ENCODE data around the gene SLC26A6. TPM values are rescaled to one million over a fixed set of nuclear protein-coding genes. Genes with fewer than 3 reads are reported as not detected.

Gene SLC26A6
- total and polyA plus RNA-seq, 8 donors: 14.8 to 279 (median 54.0) TPM

DNA sequence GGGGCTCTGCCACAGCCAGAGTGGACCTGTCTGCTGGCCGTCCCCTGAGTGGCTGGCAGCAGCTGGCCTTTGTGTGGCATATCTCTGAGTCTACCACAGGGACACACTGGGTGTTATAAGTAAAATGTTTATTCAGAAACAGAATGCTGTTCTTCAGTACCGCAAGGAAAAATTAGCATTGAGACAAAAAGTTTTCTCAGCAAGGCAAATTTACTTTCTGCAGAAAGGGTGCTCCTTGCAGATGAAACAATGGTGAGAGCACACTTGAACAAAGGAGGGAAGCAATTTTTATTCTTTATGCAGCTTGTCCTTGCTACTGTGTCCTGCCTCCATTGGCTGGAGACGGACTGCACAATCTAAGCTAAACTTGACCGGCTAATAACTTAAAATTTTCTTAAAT lies 17.7 kb downstream of the SLC26A6 start:
- Histone ChIP-seq H3K36me3 (peaks cover 0 to 8% (median 0%) of the 10 kb centered on the region in 4 donors), H3K9me3 (peaks cover 10 to 29% (median 16%) of the 10 kb centered on the region in 4 donors), H3K4me1 (peaks cover 0 to 11% (median 6%) of the 10 kb centered on the region in 4 donors), H3K27ac (peak overlapping the region in 4 of 5 donors; percentile 55 to 71 (median 65)), H3K27me3 (no peaks in the 10 kb centered on the region), H3K4me3 (no peak overlapping the region)
- no peak for TF ChIP-seq EP300 (IDR thresholded peaks at IDR 0.05)
- no peak for TF ChIP-seq POLR2A (IDR thresholded peaks at IDR 0.05)
- TF ChIP-seq, protein P1, sequence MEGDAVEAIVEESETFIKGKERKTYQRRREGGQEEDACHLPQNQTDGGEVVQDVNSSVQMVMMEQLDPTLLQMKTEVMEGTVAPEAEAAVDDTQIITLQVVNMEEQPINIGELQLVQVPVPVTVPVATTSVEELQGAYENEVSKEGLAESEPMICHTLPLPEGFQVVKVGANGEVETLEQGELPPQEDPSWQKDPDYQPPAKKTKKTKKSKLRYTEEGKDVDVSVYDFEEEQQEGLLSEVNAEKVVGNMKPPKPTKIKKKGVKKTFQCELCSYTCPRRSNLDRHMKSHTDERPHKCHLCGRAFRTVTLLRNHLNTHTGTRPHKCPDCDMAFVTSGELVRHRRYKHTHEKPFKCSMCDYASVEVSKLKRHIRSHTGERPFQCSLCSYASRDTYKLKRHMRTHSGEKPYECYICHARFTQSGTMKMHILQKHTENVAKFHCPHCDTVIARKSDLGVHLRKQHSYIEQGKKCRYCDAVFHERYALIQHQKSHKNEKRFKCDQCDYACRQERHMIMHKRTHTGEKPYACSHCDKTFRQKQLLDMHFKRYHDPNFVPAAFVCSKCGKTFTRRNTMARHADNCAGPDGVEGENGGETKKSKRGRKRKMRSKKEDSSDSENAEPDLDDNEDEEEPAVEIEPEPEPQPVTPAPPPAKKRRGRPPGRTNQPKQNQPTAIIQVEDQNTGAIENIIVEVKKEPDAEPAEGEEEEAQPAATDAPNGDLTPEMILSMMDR (IDR thresholded peaks at IDR 0.05): no peak
- TF ChIP-seq POLR2AphosphoS5 (IDR thresholded peaks at IDR 0.05): no peak
- DNase-seq: no peak
- intact Hi-C loops (cut with DNase I; ENCODE audit: low total_unique reads): no loop called here
- 93 to 99% (median 98%) methylated on average over 4 of the region's 4 CpGs for WGBS, 5 donors

GRCh38 chr3:48614044-48614443 lies 21.2 kb downstream of the SLC26A6 start:
- intact Hi-C loops (cut with DNase I; ENCODE audit: low total_unique reads): no loop called here
- DNase-seq: no peak
- peaks cover 10 to 29% (median 16%) of the 10 kb centered on the region in 4 donors for H3K9me3 ChIP-seq
- H3K4me1 ChIP-seq: peaks cover 5 to 8% (median 6%) of the 10 kb centered on the region in 4 donors
- no peaks in the 10 kb centered on the region for H3K36me3 ChIP-seq
- TF ChIP-seq, protein P1 (IDR thresholded peaks at IDR 0.05): no peak
- no peaks in the 10 kb centered on the region for H3K27me3 ChIP-seq
- 59 to 80% (median 66%) methylated on average over 3 of the region's 3 CpGs for WGBS, 5 donors
- peak overlapping the region in 1 of 5 donors; percentile 31 for H3K27ac ChIP-seq
- no peak overlapping the region for H3K4me3 ChIP-seq

DNA sequence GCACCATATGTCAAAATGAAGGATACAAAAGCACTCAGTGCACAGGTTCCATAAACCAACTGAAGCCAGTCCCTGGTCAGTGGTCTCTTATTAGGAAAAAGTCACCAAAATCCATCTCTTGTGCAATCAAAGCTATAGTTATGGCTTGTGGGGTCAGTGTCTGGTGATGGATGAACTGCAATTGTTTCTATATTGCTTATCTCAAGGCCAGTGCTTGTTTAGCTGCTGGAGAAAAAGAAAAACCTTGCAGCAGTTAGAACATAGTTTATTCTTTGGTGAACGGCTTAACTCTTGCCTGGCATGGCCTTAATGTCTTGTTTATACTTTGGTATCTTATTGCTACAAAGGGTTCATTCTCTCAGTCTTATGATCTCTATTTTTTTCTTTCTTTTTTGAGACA lies 23.0 kb downstream of the SLC26A6 start:
- WGBS, 5 donors: 14 to 36% (median 21%) methylated on average over 1 of the region's 1 CpG
- no peaks in the 10 kb centered on the region for H3K27me3 ChIP-seq
- peaks cover 4 to 15% (median 6%) of the 10 kb centered on the region in 4 donors for H3K9me3 ChIP-seq
- H3K27ac ChIP-seq: no peak overlapping the region
- H3K36me3 ChIP-seq: peaks cover 0 to 6% (median 4%) of the 10 kb centered on the region in 4 donors
- H3K4me1 ChIP-seq: peaks cover 18 to 24% (median 23%) of the 10 kb centered on the region in 4 donors
- TF ChIP-seq POLR2A (IDR thresholded peaks at IDR 0.05): no peak
- TF ChIP-seq EP300 (IDR thresholded peaks at IDR 0.05): no peak
- TF ChIP-seq POLR2AphosphoS5 (IDR thresholded peaks at IDR 0.05): no peak
- TF ChIP-seq, protein P1 (IDR thresholded peaks at IDR 0.05): no peak
- no peak overlapping the region for H3K4me3 ChIP-seq
- intact Hi-C loops (cut with DNase I; ENCODE audit: low total_unique reads): no loop called here
- DNase-seq: no peak

- peak within 1 kb of the TSS; percentile 83 to 96 (median 88) for H3K4me3 ChIP-seq
- TF ChIP-seq EP300 (IDR thresholded peaks at IDR 0.05): no peak
- peak in 1 of 4 donors; percentile 43 for TF ChIP-seq POLR2A (IDR thresholded peaks at IDR 0.05)
- TF ChIP-seq, protein P1 (IDR thresholded peaks at IDR 0.05): peak in 5 of 7 experiments; percentile 52 to 88 (median 75)
- TF ChIP-seq POLR2AphosphoS5 (IDR thresholded peaks at IDR 0.05): peak; percentile 91 to 96 (median 93)
- H3K27me3 ChIP-seq: no peaks in the 10 kb centered on the region
- H3K27ac ChIP-seq: peak within 1 kb of the TSS; percentile 83 to 94 (median 90)
- peaks cover 22 to 34% (median 31%) of the 10 kb centered on the region in 4 donors for H3K36me3 ChIP-seq
- 1 to 3% (median 2%) methylated on average over 41 to 86 of the region's 86 CpGs for WGBS, 5 donors
- peaks cover 18 to 39% (median 27%) of the 10 kb centered on the region in 4 donors for H3K4me1 ChIP-seq
- no peaks in the 10 kb centered on the region for H3K9me3 ChIP-seq
- intact Hi-C loops (cut with DNase I; ENCODE audit: low total_unique reads): no loop called here
- DNase-seq: peak; percentile 94 to 98
Measured at GRCh38 chr3:48609088-48610005, 25.9 kb downstream of the SLC26A6 start, which contains the start of gene UQCRC1. UQCRC1 (minus strand) TSS chr3:48609646; CDS start chr3:48609620, 26 bp downstream.
